ENCODE results near the gene CTU2.

The CTU2 gene

GRCh38 chr16:88737298-88738150 is 31.2 kb downstream of the CTU2 start:
- Histone ChIP-seq H3K9me3 (ENCODE audit: insufficient read depth, low read depth, low read length) (no peaks in the 10 kb centered on the region), H3K4me3 (ENCODE audit: low read length) (no peak overlapping the region; the same call in 1 of the 2 replicates), H3K27me3 (ENCODE audit: insufficient read depth, low read length) (no peaks in the 10 kb centered on the region), H3K9ac (ENCODE audit: low read depth, low read length) (no peak overlapping the region), H3K27ac (ENCODE audit: low read length) (no peak overlapping the region), H3K36me3 (ENCODE audit: insufficient read depth, low read depth, low read length) (no peaks in the 10 kb centered on the region), H3K4me1 (ENCODE audit: insufficient read depth, low read length) (no peaks in the 10 kb centered on the region)

- no peak overlapping the region for H3K27ac ChIP-seq (ENCODE audit: low read length)
- H3K9ac ChIP-seq (ENCODE audit: low read depth, low read length), result no peak overlapping the region
- H3K9me3 ChIP-seq (ENCODE audit: insufficient read depth, low read depth, low read length), result no peaks in the 10 kb centered on the region
- no peaks in the 10 kb centered on the region for H3K27me3 ChIP-seq (ENCODE audit: insufficient read depth, low read length)
- no peaks in the 10 kb centered on the region for H3K4me1 ChIP-seq (ENCODE audit: insufficient read depth, low read length)
- no peak overlapping the region for H3K4me3 ChIP-seq (ENCODE audit: low read length)
- no peaks in the 10 kb centered on the region for H3K36me3 ChIP-seq (ENCODE audit: insufficient read depth, low read depth, low read length)
These were observed 32.1 kb downstream of the CTU2 start for GRCh38 chr16:88738151-88739084.

GRCh38 chr16:88739139-88739976 is 33.1 kb downstream of the CTU2 start:
- no peak overlapping the region for H3K27ac ChIP-seq (ENCODE audit: low read length)
- no peaks in the 10 kb centered on the region for H3K36me3 ChIP-seq (ENCODE audit: insufficient read depth, low read depth, low read length)
- H3K9me3 ChIP-seq (ENCODE audit: insufficient read depth, low read depth, low read length), result no peaks in the 10 kb centered on the region
- H3K27me3 ChIP-seq (ENCODE audit: insufficient read depth, low read length), result no peaks in the 10 kb centered on the region
- H3K4me1 ChIP-seq (ENCODE audit: insufficient read depth, low read length), result no peaks in the 10 kb centered on the region
- H3K9ac ChIP-seq (ENCODE audit: low read depth, low read length), result no peak overlapping the region
- H3K4me3 ChIP-seq (ENCODE audit: low read length), result no peak overlapping the region

GRCh38 chr16:88739977-88740726 is 33.8 kb downstream of the CTU2 start:
- Histone ChIP-seq H3K9me3 (ENCODE audit: insufficient read depth, low read depth, low read length) (no peaks in the 10 kb centered on the region), H3K9ac (ENCODE audit: low read depth, low read length) (no peak overlapping the region), H3K4me1 (ENCODE audit: insufficient read depth, low read length) (no peaks in the 10 kb centered on the region), H3K36me3 (ENCODE audit: insufficient read depth, low read depth, low read length) (no peaks in the 10 kb centered on the region), H3K4me3 (ENCODE audit: low read length) (no peak overlapping the region), H3K27me3 (ENCODE audit: insufficient read depth, low read length) (no peaks in the 10 kb centered on the region), H3K27ac (ENCODE audit: low read length) (no peak overlapping the region)

- Histone ChIP-seq H3K4me3 (ENCODE audit: low read length) (no peak overlapping the region), H3K9ac (ENCODE audit: low read depth, low read length) (no peak overlapping the region), H3K27ac (ENCODE audit: low read length) (no peak overlapping the region), H3K36me3 (ENCODE audit: insufficient read depth, low read depth, low read length) (no peaks in the 10 kb centered on the region), H3K4me1 (ENCODE audit: insufficient read depth, low read length) (no peaks in the 10 kb centered on the region), H3K9me3 (ENCODE audit: insufficient read depth, low read depth, low read length) (no peaks in the 10 kb centered on the region), H3K27me3 (ENCODE audit: insufficient read depth, low read length) (no peaks in the 10 kb centered on the region)
These were observed 34.4 kb downstream of the CTU2 start for GRCh38 chr16:88740727-88741055.

- no peaks in the 10 kb centered on the region for H3K27me3 ChIP-seq (ENCODE audit: insufficient read depth, low read length)
- no peak overlapping the region for H3K4me3 ChIP-seq (ENCODE audit: low read length)
- H3K4me1 ChIP-seq (ENCODE audit: insufficient read depth, low read length), result no peaks in the 10 kb centered on the region
- no peak overlapping the region for H3K27ac ChIP-seq (ENCODE audit: low read length)
- no peak overlapping the region for H3K9ac ChIP-seq (ENCODE audit: low read depth, low read length)
- H3K36me3 ChIP-seq (ENCODE audit: insufficient read depth, low read depth, low read length), result no peaks in the 10 kb centered on the region
- no peaks in the 10 kb centered on the region for H3K9me3 ChIP-seq (ENCODE audit: insufficient read depth, low read depth, low read length)
These were observed 35.1 kb downstream of the CTU2 start for GRCh38 chr16:88741368-88741767.

GRCh38 chr16:88742896-88743605 is 36.7 kb downstream of the CTU2 start:
- no peaks in the 10 kb centered on the region for H3K27me3 ChIP-seq (ENCODE audit: insufficient read depth, low read length)
- no peak overlapping the region for H3K27ac ChIP-seq (ENCODE audit: low read length)
- H3K36me3 ChIP-seq (ENCODE audit: insufficient read depth, low read depth, low read length), result no peaks in the 10 kb centered on the region
- H3K4me3 ChIP-seq (ENCODE audit: low read length), result no peak overlapping the region
- no peak overlapping the region for H3K9ac ChIP-seq (ENCODE audit: low read depth, low read length)
- no peaks in the 10 kb centered on the region for H3K9me3 ChIP-seq (ENCODE audit: insufficient read depth, low read depth, low read length)
- no peaks in the 10 kb centered on the region for H3K4me1 ChIP-seq (ENCODE audit: insufficient read depth, low read length)

- no peak overlapping the region for H3K27ac ChIP-seq (ENCODE audit: low read length)
- no peaks in the 10 kb centered on the region for H3K36me3 ChIP-seq (ENCODE audit: insufficient read depth, low read depth, low read length)
- no peaks in the 10 kb centered on the region for H3K4me1 ChIP-seq (ENCODE audit: insufficient read depth, low read length)
- no peaks in the 10 kb centered on the region for H3K27me3 ChIP-seq (ENCODE audit: insufficient read depth, low read length)
- H3K9ac ChIP-seq (ENCODE audit: low read depth, low read length), result no peak overlapping the region
- H3K9me3 ChIP-seq (ENCODE audit: insufficient read depth, low read depth, low read length), result no peaks in the 10 kb centered on the region
- H3K4me3 ChIP-seq (ENCODE audit: low read length), result no peak overlapping the region
These were observed 37.6 kb downstream of the CTU2 start for GRCh38 chr16:88743693-88744576.

- H3K27ac ChIP-seq (ENCODE audit: low read length), result no peak overlapping the region
- H3K36me3 ChIP-seq (ENCODE audit: insufficient read depth, low read depth, low read length), result no peaks in the 10 kb centered on the region
- H3K27me3 ChIP-seq (ENCODE audit: insufficient read depth, low read length), result no peaks in the 10 kb centered on the region
- H3K9me3 ChIP-seq (ENCODE audit: insufficient read depth, low read depth, low read length), result no peaks in the 10 kb centered on the region
- H3K4me1 ChIP-seq (ENCODE audit: insufficient read depth, low read length), result no peaks in the 10 kb centered on the region
- no peak overlapping the region for H3K4me3 ChIP-seq (ENCODE audit: low read length)
- H3K9ac ChIP-seq (ENCODE audit: low read depth, low read length), result no peak overlapping the region
These were observed 38.5 kb downstream of the CTU2 start for GRCh38 chr16:88744577-88745521.
